Measurements from ENCODE around the gene SLC39A11.

GRCh38 chr17:73029991-73030390 is 62.5 kb downstream of the SLC39A11 start:
- TF ChIP-seq CTCF (conservative IDR thresholded peaks at IDR 0.05; ENCODE audit: low read depth, low read length) (no peak), EZH2 (IDR thresholded peaks at IDR 0.05; ENCODE audit: borderline replicate concordance, low read depth, low read length, poor library complexity, severe bottlenecking) (no peak)
